Measurements from ENCODE around the gene LCNL1. TPM values are rescaled to one million over a fixed set of nuclear protein-coding genes. Genes with fewer than 3 reads are reported as not detected.
A peak's percentile ranks its signal among the peaks of the same experiment; 100 is the strongest.

LCNL1 gene
- total RNA-seq, 1 donor from 2014 or later, result 11.7 TPM

DNA sequence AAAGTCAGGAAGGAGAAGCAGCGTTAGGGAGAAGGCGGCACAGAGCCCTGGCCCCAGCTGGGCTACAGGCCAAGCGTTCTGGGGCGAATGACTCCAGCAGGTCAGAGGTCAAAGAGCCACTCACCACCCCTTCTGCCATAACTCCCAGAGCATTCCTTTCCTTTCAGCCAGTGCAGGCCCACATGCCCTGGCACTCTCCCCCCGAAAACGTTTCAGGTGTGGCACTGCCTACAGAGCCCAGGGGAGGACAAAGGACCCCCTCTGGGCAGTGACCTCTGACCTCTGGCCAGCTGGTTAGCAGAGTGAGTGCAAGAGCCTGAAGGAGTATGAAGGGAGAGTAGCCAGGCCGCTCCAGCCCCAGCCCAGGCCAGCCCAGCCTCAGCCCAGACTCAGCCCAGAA lies 40.4 kb downstream of the LCNL1 start:
- Histone ChIP-seq H3K4me1 (peaks cover 18% of the 10 kb centered on the region), H3K27me3 (ENCODE audit: low read depth) (no peaks in the 10 kb centered on the region), H3K9me3 (replicated peaks) (no peaks in the 10 kb centered on the region), H3K27ac (replicated peaks) (no peak overlapping the region), H3K36me3 (peaks cover 18% of the 10 kb centered on the region), H3K4me3 (no peak overlapping the region)
- intact Hi-C loops (cut with micrococcal nuclease), result no loop called here
- TF ChIP-seq, protein P1, sequence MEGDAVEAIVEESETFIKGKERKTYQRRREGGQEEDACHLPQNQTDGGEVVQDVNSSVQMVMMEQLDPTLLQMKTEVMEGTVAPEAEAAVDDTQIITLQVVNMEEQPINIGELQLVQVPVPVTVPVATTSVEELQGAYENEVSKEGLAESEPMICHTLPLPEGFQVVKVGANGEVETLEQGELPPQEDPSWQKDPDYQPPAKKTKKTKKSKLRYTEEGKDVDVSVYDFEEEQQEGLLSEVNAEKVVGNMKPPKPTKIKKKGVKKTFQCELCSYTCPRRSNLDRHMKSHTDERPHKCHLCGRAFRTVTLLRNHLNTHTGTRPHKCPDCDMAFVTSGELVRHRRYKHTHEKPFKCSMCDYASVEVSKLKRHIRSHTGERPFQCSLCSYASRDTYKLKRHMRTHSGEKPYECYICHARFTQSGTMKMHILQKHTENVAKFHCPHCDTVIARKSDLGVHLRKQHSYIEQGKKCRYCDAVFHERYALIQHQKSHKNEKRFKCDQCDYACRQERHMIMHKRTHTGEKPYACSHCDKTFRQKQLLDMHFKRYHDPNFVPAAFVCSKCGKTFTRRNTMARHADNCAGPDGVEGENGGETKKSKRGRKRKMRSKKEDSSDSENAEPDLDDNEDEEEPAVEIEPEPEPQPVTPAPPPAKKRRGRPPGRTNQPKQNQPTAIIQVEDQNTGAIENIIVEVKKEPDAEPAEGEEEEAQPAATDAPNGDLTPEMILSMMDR (IDR thresholded peaks at IDR 0.05; ENCODE audit: borderline replicate concordance), result no peak
- no peak for DNase-seq

DNA sequence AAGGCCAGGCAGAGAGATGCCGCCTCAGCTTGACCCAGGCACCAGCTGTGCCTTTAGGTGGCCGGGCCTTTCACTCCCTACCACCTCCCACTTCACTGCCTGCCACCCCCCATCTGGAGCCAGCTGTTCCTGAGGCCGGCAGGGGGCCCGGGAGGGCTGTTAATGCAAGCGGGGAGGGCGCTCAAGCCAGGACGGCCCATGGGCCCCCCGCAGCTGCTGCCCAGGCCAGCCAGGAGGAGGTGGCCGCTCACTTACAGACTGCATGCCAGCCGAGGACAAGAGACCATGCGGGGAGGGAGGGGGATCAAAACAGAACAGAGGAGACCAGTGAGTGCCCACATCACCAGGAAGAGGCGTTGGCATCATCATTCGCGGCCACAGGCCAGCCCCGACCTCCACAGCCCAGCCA lies 40.8 kb downstream of the LCNL1 start:
- intact Hi-C loops (cut with micrococcal nuclease), result no loop called here
- no peak for DNase-seq
- Histone ChIP-seq H3K9me3 (replicated peaks) (no peaks in the 10 kb centered on the region), H3K4me3 (no peak overlapping the region), H3K36me3 (peaks cover 18% of the 10 kb centered on the region), H3K27me3 (ENCODE audit: low read depth) (no peaks in the 10 kb centered on the region), H3K4me1 (peaks cover 21% of the 10 kb centered on the region), H3K27ac (replicated peaks) (no peak overlapping the region)
- TF ChIP-seq, protein P1 (IDR thresholded peaks at IDR 0.05; ENCODE audit: borderline replicate concordance), result no peak

DNA sequence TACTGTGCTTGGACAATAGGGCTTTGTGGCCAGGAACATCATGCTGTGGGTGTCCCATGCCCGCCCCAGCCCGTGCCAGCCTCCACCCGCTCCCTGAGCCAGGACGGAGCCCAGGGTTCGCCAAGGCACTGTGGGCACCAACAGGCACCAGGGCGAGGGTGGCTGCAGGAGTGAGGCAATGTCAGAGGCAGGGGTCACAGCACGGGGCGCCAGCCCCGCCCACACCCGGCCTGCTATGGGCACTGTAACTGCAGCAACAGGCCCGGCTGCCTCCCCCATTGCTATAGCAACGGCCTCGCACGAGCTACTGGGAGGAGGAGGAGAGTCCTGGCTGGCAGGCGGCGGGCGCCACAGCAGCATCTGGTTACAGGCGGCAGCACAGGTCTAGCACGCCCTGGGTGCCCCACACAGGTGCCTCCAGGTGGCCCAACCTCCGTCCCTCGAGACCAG lies 42.7 kb downstream of the LCNL1 start:
- intact Hi-C loops (cut with micrococcal nuclease), result no loop called here
- no peaks in the 10 kb centered on the region for H3K27me3 ChIP-seq (ENCODE audit: low read depth)
- no peaks in the 10 kb centered on the region for H3K9me3 ChIP-seq (replicated peaks)
- H3K4me1 ChIP-seq, result peaks cover 31% of the 10 kb centered on the region
- H3K4me3 ChIP-seq, result no peak overlapping the region
- H3K36me3 ChIP-seq, result peaks cover 9% of the 10 kb centered on the region
- no peak overlapping the region for H3K27ac ChIP-seq (replicated peaks)
- DNase-seq, result no peak
- TF ChIP-seq, protein P1 (IDR thresholded peaks at IDR 0.05; ENCODE audit: borderline replicate concordance), result no peak

DNA sequence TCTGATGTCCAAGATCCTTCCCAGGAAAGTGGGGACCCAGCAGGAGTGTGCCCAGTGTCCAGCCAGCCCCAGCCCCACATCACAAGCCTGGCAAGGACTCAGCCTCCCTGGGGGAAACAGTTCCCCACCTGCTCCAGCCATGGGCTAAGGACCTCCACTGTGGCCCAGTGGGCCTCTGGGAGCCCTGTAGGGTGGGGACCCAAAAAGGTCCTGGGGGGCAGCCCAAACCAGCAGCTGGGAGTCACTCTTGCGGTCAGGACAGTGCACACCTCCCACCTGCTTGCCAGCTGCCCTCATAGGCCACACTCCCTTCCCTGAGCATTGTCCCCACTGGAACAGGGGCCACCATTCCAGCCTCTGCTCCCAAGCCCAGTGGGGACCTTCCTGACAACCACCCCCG lies 43.6 kb downstream of the LCNL1 start:
- Histone ChIP-seq H3K4me3 (peak overlapping the region; percentile 77), H3K9me3 (replicated peaks) (no peaks in the 10 kb centered on the region), H3K27me3 (ENCODE audit: low read depth) (no peaks in the 10 kb centered on the region), H3K27ac (replicated peaks) (no peak overlapping the region), H3K36me3 (peaks cover under 1% of the 10 kb centered on the region), H3K4me1 (peaks cover 31% of the 10 kb centered on the region)
- no peak for DNase-seq
- intact Hi-C loops (cut with micrococcal nuclease), result no loop called here
- TF ChIP-seq, protein P1 (IDR thresholded peaks at IDR 0.05; ENCODE audit: borderline replicate concordance), result no peak

DNA sequence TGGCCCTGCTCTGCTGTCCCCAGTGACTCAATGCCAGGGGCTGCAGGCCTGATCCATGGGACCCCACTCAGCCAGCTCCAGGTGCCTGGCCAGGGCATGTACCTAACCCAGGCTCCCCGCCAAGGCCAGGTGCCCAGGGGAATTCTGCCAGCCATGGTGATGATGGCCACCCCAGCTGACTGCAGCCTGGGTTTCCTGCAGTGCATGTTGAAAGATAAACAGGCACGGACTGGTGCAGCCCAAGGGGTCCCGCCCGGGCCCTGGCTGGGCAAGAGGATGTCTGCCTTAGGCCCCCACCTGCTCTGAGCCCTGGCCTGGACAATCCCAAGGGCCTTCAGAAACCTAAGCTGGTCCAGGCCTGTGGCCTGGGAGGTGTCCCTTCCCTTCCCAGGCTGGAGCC lies 44.0 kb downstream of the LCNL1 start:
- peaks cover 31% of the 10 kb centered on the region for H3K4me1 ChIP-seq
- H3K27ac ChIP-seq (replicated peaks), result peak overlapping the region; percentile 49
- no peak for DNase-seq
- TF ChIP-seq, protein P1 (IDR thresholded peaks at IDR 0.05; ENCODE audit: borderline replicate concordance), result no peak
- no peaks in the 10 kb centered on the region for H3K9me3 ChIP-seq (replicated peaks)
- no peaks in the 10 kb centered on the region for H3K36me3 ChIP-seq
- H3K27me3 ChIP-seq (ENCODE audit: low read depth), result no peaks in the 10 kb centered on the region
- intact Hi-C loops (cut with micrococcal nuclease), result no loop called here
- H3K4me3 ChIP-seq, result peak overlapping the region; percentile 77

Data from left ventricle myocardium inferior (tissue), 1 donor.